ENCODE measurements around the gene ADGRG2. TPM values are rescaled to one million over a fixed set of nuclear protein-coding genes. Genes with fewer than 3 reads are reported as not detected.

The ADGRG2 gene
- total RNA-seq, 1 experiment from 2014 or later = not detected

- Histone ChIP-seq H3K27ac (ENCODE audit: low read depth, low read length) (no peak overlapping the region), H3K4me2 (ENCODE audit: low read length) (no peak overlapping the region), H3K4me3 (replicated peaks in 1 of 2; ENCODE audit: low read depth in 1 of 2, low read length in 2 of 2) (no peak overlapping the region), H4K20me1 (ENCODE audit: insufficient read depth) (no peaks in the 10 kb centered on the region), H3K4me1 (ENCODE audit: control insufficient read depth in 1 of 2, insufficient read depth in 2 of 2, low read length in 2 of 2) (no peaks in the 10 kb centered on the region; a peak in 1 of 4 replicates), H3K79me2 (ENCODE audit: insufficient read depth, low read length) (no peaks in the 10 kb centered on the region), H3K27me3 (ENCODE audit: insufficient read depth, low read length) (no peaks in the 10 kb centered on the region), H3K9me3 (ENCODE audit: control insufficient read depth in 1 of 2, insufficient read depth in 1 of 2, low read depth in 1 of 2, low read length in 2 of 2) (no peaks in the 10 kb centered on the region), H3K9me2 (ENCODE audit: insufficient read depth) (no peaks in the 10 kb centered on the region), H3K9ac (ENCODE audit: low read length) (no peak overlapping the region), H2AFZ (ENCODE audit: low read depth, low read length, poor library complexity, severe bottlenecking) (no peak overlapping the region), H3K36me3 (ENCODE audit: control insufficient read depth in 1 of 2, insufficient read depth in 2 of 2, low read length in 2 of 2) (no peaks in the 10 kb centered on the region; a peak in 1 of 4 replicates)
- CTCF ChIA-PET = no interaction called here
- ATAC-seq (no peak), DNase-seq (ENCODE audit: low read depth, low spot score) (no peak)
- no TSS peak for BruUV-seq (replicated peaks)
- intact Hi-C loops (cut with micrococcal nuclease) = no loop called here
- POLR2A ChIA-PET = no interaction called here
- TF ChIP-seq ATF3 (IDR thresholded peaks at IDR 0.05) (no peak), SRF (IDR thresholded peaks at IDR 0.05; ENCODE audit: low read depth) (no peak), REST (IDR thresholded peaks at IDR 0.05; ENCODE audit: low read depth) (no peak), SP1 (IDR thresholded peaks at IDR 0.05; ENCODE audit: low read depth) (no peak), SIN3A (IDR thresholded peaks at IDR 0.05; ENCODE audit: low read depth) (no peak), EZH2 (IDR thresholded peaks at IDR 0.05) (no peak), YY1 (IDR thresholded peaks at IDR 0.05; ENCODE audit: extremely low read depth, insufficient replicate concordance, low read depth, low read length) (no peak), POLR2A (IDR thresholded peaks at IDR 0.05; ENCODE audit: borderline replicate concordance, extremely low read depth, insufficient read depth, insufficient read length) (no peak), EGR1 (IDR thresholded peaks at IDR 0.05; ENCODE audit: low read depth) (no peak), ZFX (IDR thresholded peaks at IDR 0.05) (no peak), ZNF274 (IDR thresholded peaks at IDR 0.05; ENCODE audit: low read depth, low read length) (no peak), JUND (IDR thresholded peaks at IDR 0.05) (no peak), CEBPB (IDR thresholded peaks at IDR 0.05; ENCODE audit: low read depth) (no peak), EZH2phosphoT487 (IDR thresholded peaks at IDR 0.05; ENCODE audit: borderline replicate concordance) (no peak), MAX (IDR thresholded peaks at IDR 0.05) (no peak), FOSL1 (IDR thresholded peaks at IDR 0.05; ENCODE audit: low read depth) (no peak)
- RAD21 ChIA-PET (ENCODE audit: low non-redundant PET in 1 of 2, low total read pairs in 2 of 2, uncharacterized antibody in 2 of 2, unreplicated experiment in 2 of 2) = no interaction called here
Measured at GRCh38 chrX:18946157-18946556, 176.1 kb downstream of the ADGRG2 start.

All from HCT116 (cell line).